Mesenchymal stem cell (in vitro differentiated cells and primary cell): ENCODE measurements around the gene ARF6.
"Not testable (repeated sequence)": the region's sequence is repeated elsewhere in the genome, so short reads cannot be mapped to it uniquely, and the experiment has no call there.

Source experiments
- DNase-seq: peaks from one replicate; pipeline ENCODE4 v3.0.0-alpha.2; 2013
- H2AFZ ChIP-seq: one replicate; pipeline ENCODE4 v1.6.1; 2013; ENCODE audit warnings: low read depth, mild to moderate bottlenecking, control low read depth, inconsistent platforms, low read length, moderate library complexity
- H2AK5ac ChIP-seq: 2 replicates; pipeline ENCODE4 v1.6.1; 2013; ENCODE audit warnings: low read length, moderate library complexity, mild to moderate bottlenecking, inconsistent platforms; ENCODE audit not compliant: severe bottlenecking
- H2BK120ac ChIP-seq: one replicate; pipeline ENCODE4 v1.6.1; 2013; ENCODE audit warnings: low read depth, mild to moderate bottlenecking, inconsistent platforms, low read length, moderate library complexity
- H2BK12ac ChIP-seq, 2 experiments: one replicate each; pipeline ENCODE4 v1.6.1; 2013; ENCODE audit warnings: inconsistent platforms in 2 of 2, low read length in 2 of 2, mild to moderate bottlenecking in 2 of 2, moderate library complexity in 2 of 2, control low read depth in 1 of 2
- H2BK15ac ChIP-seq: one replicate; pipeline ENCODE4 v1.6.1; 2013; ENCODE audit warnings: mild to moderate bottlenecking, low read depth, inconsistent platforms; ENCODE audit not compliant: poor library complexity, severe bottlenecking
- H2BK5ac ChIP-seq: 2 replicates; pipeline ENCODE4 v1.6.1; 2013; ENCODE audit warnings: low read depth, mild to moderate bottlenecking, low read length, control low read depth, inconsistent platforms; ENCODE audit not compliant: poor library complexity, severe bottlenecking
- H3K14ac ChIP-seq, 2 experiments: one replicate each; pipeline ENCODE4 v1.6.1; 2013; ENCODE audit warnings: inconsistent platforms in 2 of 2, low read length in 2 of 2, control low read depth in 1 of 2, mild to moderate bottlenecking in 1 of 2, moderate library complexity in 1 of 2
- H3K18ac ChIP-seq, 2 experiments: one replicate each; pipeline ENCODE4 v1.6.1; 2013; ENCODE audit warnings: inconsistent platforms in 2 of 2, low read length in 2 of 2, control low read depth in 1 of 2, low read depth in 1 of 2, mild to moderate bottlenecking in 1 of 2
- H3K23ac ChIP-seq, 2 experiments: one replicate each; pipeline ENCODE4 v1.6.1; 2013; ENCODE audit warnings: inconsistent platforms in 2 of 2, low read length in 2 of 2, mild to moderate bottlenecking in 2 of 2, moderate library complexity in 2 of 2, control low read depth in 1 of 2
- H3K27ac ChIP-seq: 2 replicates; pipeline ENCODE4 v1.5.1; 2013; ENCODE audit warnings: mild to moderate bottlenecking, moderate library complexity, low read length, control low read depth, inconsistent platforms; ENCODE audit not compliant: poor library complexity, severe bottlenecking
- H3K27me3 ChIP-seq, 2 experiments: 2 replicates each; pipeline versions ENCODE4 v1.6.1 to v1.7.0; 2013; ENCODE audit warnings: low read length in 2 of 2, mild to moderate bottlenecking in 2 of 2, moderate library complexity in 2 of 2, control low read depth in 1 of 2, inconsistent platforms in 1 of 2; ENCODE audit not compliant: control insufficient read depth in 1 of 2, insufficient read depth in 1 of 2
- H3K36me3 ChIP-seq, 2 experiments: 2 replicates each; pipeline versions ENCODE4 v1.6.1 to v1.7.0; 2013; ENCODE audit warnings: low read length in 2 of 2, control low read depth in 1 of 2, inconsistent platforms in 1 of 2, low read depth in 1 of 2, mild to moderate bottlenecking in 1 of 2; ENCODE audit not compliant: insufficient read depth in 2 of 2, control insufficient read depth in 1 of 2
- H3K4ac ChIP-seq, 2 experiments: one replicate each; pipeline ENCODE4 v1.6.1; 2013; ENCODE audit warnings: inconsistent platforms in 2 of 2, low read length in 2 of 2, mild to moderate bottlenecking in 2 of 2, moderate library complexity in 2 of 2, control low read depth in 1 of 2, low read depth in 1 of 2
- H3K4me1 ChIP-seq: 2 replicates; pipeline ENCODE4 v1.6.1; 2013; ENCODE audit warnings: low read depth, low read length, control low read depth; ENCODE audit not compliant: control insufficient read depth, insufficient read depth
- H3K4me2 ChIP-seq: 2 replicates; pipeline ENCODE4 v1.6.1; 2013; ENCODE audit warnings: low read length, mild to moderate bottlenecking, inconsistent platforms; ENCODE audit not compliant: poor library complexity, severe bottlenecking
- H3K4me3 ChIP-seq, 2 experiments: 2 replicates each; pipeline versions ENCODE4 v1.5.1 to v1.7.0; 2013; ENCODE audit warnings: low read length in 2 of 2, mild to moderate bottlenecking in 2 of 2, control low read depth in 1 of 2, low read depth in 1 of 2; ENCODE audit not compliant: insufficient read depth in 1 of 2
- H3K79me1 ChIP-seq: replicated peaks from 2 replicates; pipeline ENCODE4 v1.6.1; 2013; ENCODE audit warnings: mild to moderate bottlenecking, control low read depth, low read length, inconsistent platforms; ENCODE audit not compliant: poor library complexity, severe bottlenecking
- H3K9ac ChIP-seq: 2 replicates; pipeline ENCODE4 v1.7.0; 2013; ENCODE audit warnings: mild to moderate bottlenecking, low read length, moderate library complexity
- H3K9me3 ChIP-seq: 2 replicates; pipeline ENCODE4 v1.7.0; 2013; ENCODE audit warnings: mild to moderate bottlenecking, low read length; ENCODE audit not compliant: control insufficient read depth
- H4K8ac ChIP-seq: one replicate; pipeline ENCODE4 v1.6.1; 2013; ENCODE audit warnings: inconsistent platforms, mild to moderate bottlenecking, low read length, moderate library complexity
- H4K91ac ChIP-seq: one replicate; pipeline ENCODE4 v1.6.1; 2013; ENCODE audit warnings: mild to moderate bottlenecking, low read length, inconsistent platforms
- WGBS: methylation state at CpG from one replicate; pipeline ENCODE4 v1.1.7; 2013; ENCODE audit warnings: mixed read lengths; 5-methylcytosine and 5-hydroxymethylcytosine counted together

ARF6 gene

GRCh38 chr14:49897965-49898364, 5.1 kb downstream of the ARF6 start:
- no peak overlapping the region for H2AK5ac ChIP-seq
- no CpG with 5 or more reads among the region's 1 CpG for WGBS
- H3K4ac ChIP-seq, result no peak overlapping the region

GRCh38 chr14:49898485-49898884, 5.6 kb downstream of the ARF6 start:
- H3K36me3 ChIP-seq, result peaks cover 6 to 27% of the 10 kb centered on the region in 2 experiments
- 92% methylated on average over 2 of the region's 2 CpGs for WGBS
- no peak for DNase-seq

More at GRCh38 chr14:49897965-49898364, 5.1 kb downstream of the ARF6 start:
- Histone ChIP-seq H3K18ac (no peak overlapping the region), H3K9me3 (no peaks in the 10 kb centered on the region), H3K27me3 (no peaks in the 10 kb centered on the region), H3K79me1 (no peaks in the 10 kb centered on the region), H2BK5ac (no peak overlapping the region), H2BK12ac (no peak overlapping the region), H3K4me1 (no peaks in the 10 kb centered on the region), H2AFZ (no peak overlapping the region), H4K8ac (no peak overlapping the region), H3K36me3 (peaks cover 6 to 27% of the 10 kb centered on the region in 2 experiments), H3K14ac (no peak overlapping the region), H3K27ac (peak overlapping the region; percentile 61), H3K23ac (no peak overlapping the region), H3K4me3 (peak overlapping the region in 1 of 2 experiments; percentile 100), H3K9ac (peak overlapping the region; percentile 100), H2BK120ac (no peak overlapping the region), H4K91ac (no peak overlapping the region), H2BK15ac (no peak overlapping the region), H3K4me2 (no peak overlapping the region)
- DNase-seq, result no peak

GRCh38 chr14:49900973-49901372, 8.1 kb downstream of the ARF6 start:
- H3K4me2 ChIP-seq, result no peak overlapping the region
- no peak overlapping the region for H3K9ac ChIP-seq
- H3K9me3 ChIP-seq, result no peaks in the 10 kb centered on the region
- DNase-seq, result no peak
- peaks cover 0 to 3% of the 10 kb centered on the region in 2 experiments for H3K36me3 ChIP-seq
- H3K79me1 ChIP-seq, result no peaks in the 10 kb centered on the region
- no peak overlapping the region for H2BK15ac ChIP-seq
- H3K4me1 ChIP-seq, result no peaks in the 10 kb centered on the region
- no peak overlapping the region for H3K23ac ChIP-seq
- no peak overlapping the region for H2BK12ac ChIP-seq
- no peak overlapping the region for H3K18ac ChIP-seq
- H2AFZ ChIP-seq, result no peak overlapping the region
- H3K27me3 ChIP-seq, result no peaks in the 10 kb centered on the region
- no peak overlapping the region for H3K27ac ChIP-seq
- no peak overlapping the region for H3K4ac ChIP-seq
- no peak overlapping the region for H4K91ac ChIP-seq
- no peak overlapping the region for H2AK5ac ChIP-seq
- H2BK120ac ChIP-seq, result no peak overlapping the region
- no peak overlapping the region for H2BK5ac ChIP-seq
- H3K14ac ChIP-seq, result no peak overlapping the region
- no peak overlapping the region for H4K8ac ChIP-seq
- H3K4me3 ChIP-seq, result no peak overlapping the region
- WGBS, result 95% methylated on average over 1 of the region's 1 CpG

More at GRCh38 chr14:49898485-49898884, 5.6 kb downstream of the ARF6 start:
- Histone ChIP-seq H3K4ac (no peak overlapping the region), H3K23ac (no peak overlapping the region), H4K91ac (no peak overlapping the region), H2BK15ac (no peak overlapping the region), H2AFZ (no peak overlapping the region), H2BK12ac (no peak overlapping the region), H2BK5ac (no peak overlapping the region), H3K27me3 (no peaks in the 10 kb centered on the region), H3K4me3 (peak overlapping the region in 1 of 2 experiments; percentile 100), H3K9me3 (no peaks in the 10 kb centered on the region), H3K9ac (peak overlapping the region; percentile 100), H3K27ac (peak overlapping the region; percentile 49), H2AK5ac (no peak overlapping the region), H4K8ac (no peak overlapping the region), H3K18ac (no peak overlapping the region), H3K79me1 (no peaks in the 10 kb centered on the region), H2BK120ac (no peak overlapping the region), H3K4me1 (no peaks in the 10 kb centered on the region), H3K4me2 (no peak overlapping the region), H3K14ac (no peak overlapping the region)

- WGBS, result 84% methylated on average over 20 of the region's 24 CpGs
- not testable (repeated sequence) for H2BK12ac ChIP-seq, DNase-seq, H3K79me1 ChIP-seq, H3K4me2 ChIP-seq, H3K14ac ChIP-seq, H2BK5ac ChIP-seq, H2BK15ac ChIP-seq, H3K9ac ChIP-seq, H3K18ac ChIP-seq, H3K27me3 ChIP-seq, H3K9me3 ChIP-seq, H3K23ac ChIP-seq, H2AFZ ChIP-seq, H3K36me3 ChIP-seq, H3K4ac ChIP-seq, H3K4me3 ChIP-seq, H4K8ac ChIP-seq, H2BK120ac ChIP-seq, H2AK5ac ChIP-seq, H3K4me1 ChIP-seq, H4K91ac ChIP-seq, H3K27ac ChIP-seq
Measured at GRCh38 chr14:49902679-49903246, 9.9 kb downstream of the ARF6 start.
